Keratinocyte (primary cell): ENCODE results near the gene CRABP1.

ENCODE experiments used
- EZH2 ChIP-seq: IDR thresholded peaks from one replicate; pipeline ENCODE4 v1.6.1; 2012; ENCODE audit warnings: inconsistent platforms, mild to moderate bottlenecking, low read length, moderate library complexity
- TF ChIP-seq, protein P1 (sequence below), 3 experiments: IDR thresholded peaks in 1 of 3; conservative IDR thresholded peaks in 1 of 3; optimal IDR thresholded peaks in 1 of 3; 2 replicates in 2 of 3; 3 replicates in 1 of 3; pipeline versions ENCODE3 to v1.5.1; 2011; ENCODE audit warnings: low read length in 3 of 3, mild to moderate bottlenecking in 3 of 3, moderate library complexity in 2 of 3, control low read depth in 1 of 3, inconsistent platforms in 1 of 3; ENCODE audit not compliant: insufficient read depth in 2 of 3; ENCODE audit errors: extremely low read depth in 1 of 3

DNA sequence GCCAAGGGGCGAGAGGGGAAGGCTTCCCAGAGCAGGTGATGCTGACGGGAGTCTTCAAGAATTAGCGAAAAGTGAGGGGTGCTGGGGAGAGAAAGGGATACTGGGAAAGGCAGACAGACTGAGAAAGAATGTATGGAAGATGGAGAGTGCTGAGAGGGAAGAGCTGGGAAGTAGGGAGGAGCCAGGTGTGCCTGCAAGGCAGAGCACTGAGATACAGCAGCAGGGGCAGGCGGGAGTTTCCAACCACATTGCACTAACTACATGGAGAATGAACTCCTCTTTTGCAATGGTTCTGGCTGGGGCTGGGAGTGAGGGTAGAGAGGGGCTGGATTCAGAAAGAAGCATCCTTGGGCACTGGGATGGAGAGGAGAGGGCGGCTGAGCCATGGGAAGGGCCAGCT, 16.0 kb upstream of the CRABP1 start:
- TF ChIP-seq, protein P1, sequence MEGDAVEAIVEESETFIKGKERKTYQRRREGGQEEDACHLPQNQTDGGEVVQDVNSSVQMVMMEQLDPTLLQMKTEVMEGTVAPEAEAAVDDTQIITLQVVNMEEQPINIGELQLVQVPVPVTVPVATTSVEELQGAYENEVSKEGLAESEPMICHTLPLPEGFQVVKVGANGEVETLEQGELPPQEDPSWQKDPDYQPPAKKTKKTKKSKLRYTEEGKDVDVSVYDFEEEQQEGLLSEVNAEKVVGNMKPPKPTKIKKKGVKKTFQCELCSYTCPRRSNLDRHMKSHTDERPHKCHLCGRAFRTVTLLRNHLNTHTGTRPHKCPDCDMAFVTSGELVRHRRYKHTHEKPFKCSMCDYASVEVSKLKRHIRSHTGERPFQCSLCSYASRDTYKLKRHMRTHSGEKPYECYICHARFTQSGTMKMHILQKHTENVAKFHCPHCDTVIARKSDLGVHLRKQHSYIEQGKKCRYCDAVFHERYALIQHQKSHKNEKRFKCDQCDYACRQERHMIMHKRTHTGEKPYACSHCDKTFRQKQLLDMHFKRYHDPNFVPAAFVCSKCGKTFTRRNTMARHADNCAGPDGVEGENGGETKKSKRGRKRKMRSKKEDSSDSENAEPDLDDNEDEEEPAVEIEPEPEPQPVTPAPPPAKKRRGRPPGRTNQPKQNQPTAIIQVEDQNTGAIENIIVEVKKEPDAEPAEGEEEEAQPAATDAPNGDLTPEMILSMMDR (optimal IDR thresholded peaks at IDR 0.05 in 1 of 3, IDR thresholded peaks at IDR 0.05 in 1 of 3, conservative IDR thresholded peaks at IDR 0.05 in 1 of 3; ENCODE audit: extremely low read depth in 1 of 3, insufficient read depth in 2 of 3, low read length in 3 of 3), result no peak
- no peak for TF ChIP-seq EZH2
